Activated naive CD4-positive, alpha-beta T cell treated with anti-CD3 and anti-CD28 coated beads, Interleukin-2, amount 10 ng/mL, durations not matched to agents 7 days and 5 days (primary cell): Measurements from ENCODE around the gene KIZ.

Experiments used
- CTCF ChIA-PET: fragments of 350-600 bp; sonication (Branson Sonifier 250); formaldehyde crosslinking; loops from one replicate; lab custom pipeline; 2021; ENCODE audit warnings: antibody characterized with exemption; lab: Charles Lee
- DNase-seq: peaks from one replicate; pipeline ENCODE4 v3.0.0-alpha.2; 2020
- H3K27ac Mint-ChIP-seq: one replicate; pipeline ENCODE4 v1.8.0; 2021; ENCODE audit warnings: mild to moderate bottlenecking, moderate library complexity, mixed read lengths
- H3K27me3 Mint-ChIP-seq: one replicate; pipeline ENCODE4 v1.8.0; 2021; ENCODE audit warnings: mild to moderate bottlenecking, mixed read lengths
- H3K36me3 Mint-ChIP-seq: one replicate; pipeline ENCODE4 v1.8.0; 2021; ENCODE audit warnings: mixed read lengths
- H3K4me1 Mint-ChIP-seq: one replicate; pipeline ENCODE4 v1.8.0; 2021; ENCODE audit warnings: mixed read lengths
- H3K4me3 Mint-ChIP-seq: one replicate; pipeline ENCODE4 v1.8.0; 2021; ENCODE audit warnings: mild to moderate bottlenecking, moderate library complexity, mixed read lengths
- H3K9me3 Mint-ChIP-seq: one replicate; pipeline ENCODE4 v1.8.0; 2021; ENCODE audit warnings: mixed read lengths

KIZ gene

DNA sequence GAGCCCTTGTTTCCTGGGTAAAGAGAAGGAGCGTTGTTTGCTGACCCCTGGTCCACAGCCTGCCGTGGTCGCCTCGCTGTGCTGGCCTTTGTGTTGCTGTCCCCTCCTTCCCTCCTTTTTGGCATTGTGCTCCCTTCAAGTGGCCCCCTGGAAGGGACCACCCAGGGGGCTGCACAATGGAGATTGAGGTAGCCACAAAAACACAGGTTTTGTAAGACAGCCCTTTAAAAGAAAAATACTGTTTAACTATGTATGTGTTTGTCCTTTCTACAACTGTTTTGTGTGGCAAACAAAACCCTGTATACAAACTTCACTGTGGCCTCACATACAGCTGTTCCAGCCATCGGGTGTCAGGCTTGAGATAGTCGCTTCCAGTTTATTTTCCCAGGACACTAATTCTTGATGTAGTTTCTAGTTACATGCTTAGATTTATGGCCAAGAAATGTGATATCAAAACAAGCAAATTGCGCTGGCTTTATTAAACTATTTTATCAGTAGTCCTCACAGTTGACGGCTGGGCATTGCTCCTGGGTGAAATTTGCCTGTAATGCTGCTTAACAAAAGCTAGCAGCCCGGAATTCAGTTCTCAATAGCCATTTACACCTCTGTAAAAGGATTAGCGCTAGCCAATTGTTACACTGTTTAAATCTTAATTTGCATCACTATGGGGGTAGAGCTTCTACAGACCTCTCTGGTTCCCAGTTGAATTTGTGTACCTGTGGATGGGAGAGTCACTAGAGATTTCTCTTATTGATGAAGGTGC, 64.1 kb downstream of the KIZ start:
- Mint-ChIP-seq H3K9me3 (no peaks in the 10 kb centered on the region), H3K27me3 (no peaks in the 10 kb centered on the region), H3K27ac (no peak overlapping the region), H3K36me3 (no peaks in the 10 kb centered on the region), H3K4me3 (no peak overlapping the region), H3K4me1 (no peaks in the 10 kb centered on the region)
- CTCF ChIA-PET = no interaction called here
- DNase-seq = no peak

DNA sequence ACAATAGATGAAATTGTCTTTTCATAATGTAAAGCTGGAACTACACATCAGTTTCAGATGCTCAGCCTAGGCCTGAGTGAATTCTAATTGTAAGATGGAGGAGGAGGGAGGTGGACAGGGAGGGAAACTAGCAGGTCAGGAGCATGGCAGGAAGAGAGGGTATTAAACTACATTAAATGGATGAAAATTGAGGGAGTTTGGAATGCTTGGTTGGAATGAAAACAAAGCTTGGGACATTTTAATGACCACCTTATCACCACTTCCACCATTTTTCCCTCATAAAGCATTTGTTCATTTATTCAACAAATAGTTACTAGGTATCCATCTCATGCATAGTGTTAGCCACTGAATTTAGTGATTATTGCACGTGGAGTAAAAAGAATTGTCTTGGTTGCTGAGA, 65.0 kb downstream of the KIZ start:
- no peak for DNase-seq
- no peaks in the 10 kb centered on the region for H3K27me3 Mint-ChIP-seq
- H3K4me3 Mint-ChIP-seq = no peak overlapping the region
- no peaks in the 10 kb centered on the region for H3K9me3 Mint-ChIP-seq
- no peaks in the 10 kb centered on the region for H3K36me3 Mint-ChIP-seq
- no peak overlapping the region for H3K27ac Mint-ChIP-seq
- no peaks in the 10 kb centered on the region for H3K4me1 Mint-ChIP-seq
- CTCF ChIA-PET = no interaction called here

DNA sequence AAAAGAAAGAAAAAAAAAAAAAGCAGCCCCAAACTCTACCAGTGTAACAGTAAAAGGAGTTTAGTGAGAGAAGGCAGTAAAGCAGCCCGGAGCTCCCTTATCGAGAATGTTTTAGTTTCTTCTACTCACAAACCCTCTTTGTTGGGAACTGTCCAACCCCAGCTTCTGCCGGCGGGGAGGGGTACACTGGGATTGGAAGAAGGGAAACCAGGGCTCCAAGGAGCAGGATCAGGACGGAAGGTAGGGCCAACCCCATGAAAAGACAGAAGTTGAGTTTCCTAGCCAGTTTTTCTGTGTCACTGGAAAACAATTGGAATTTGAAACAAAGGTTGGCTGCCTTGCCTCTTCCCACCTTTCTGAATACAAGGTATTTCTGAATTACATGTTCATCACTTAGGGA, 66.0 kb downstream of the KIZ start:
- no peaks in the 10 kb centered on the region for H3K36me3 Mint-ChIP-seq
- no peak for DNase-seq

DNA sequence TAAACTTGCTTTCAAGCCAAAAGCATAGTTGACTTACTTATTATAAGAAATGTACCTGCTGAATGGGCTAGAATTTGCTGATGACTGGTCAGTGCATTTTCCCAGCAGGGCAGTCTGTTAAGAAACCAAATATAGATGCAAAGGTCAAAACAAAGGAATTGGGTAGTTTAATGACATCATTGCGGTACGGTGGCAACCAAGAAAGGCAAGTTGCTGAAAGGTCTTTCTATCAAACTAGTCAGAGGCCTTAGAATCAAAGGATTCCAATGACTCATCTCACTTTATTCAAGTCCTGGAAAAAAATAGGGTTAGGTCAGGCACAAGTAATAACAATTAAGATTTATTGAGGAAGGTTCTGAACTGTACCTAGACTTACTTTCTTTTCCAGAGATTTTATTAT, 76.4 kb downstream of the KIZ start:
- H3K36me3 Mint-ChIP-seq = no peaks in the 10 kb centered on the region
- no peak for DNase-seq
- no peaks in the 10 kb centered on the region for H3K4me1 Mint-ChIP-seq
- CTCF ChIA-PET = interaction anchor here (0.6 kb wide), 1 partner anchor 55 kb away, joined by 3 read pairs; no protein-coding TSS in a partner anchor
- H3K4me3 Mint-ChIP-seq = no peak overlapping the region
- H3K9me3 Mint-ChIP-seq = no peaks in the 10 kb centered on the region
- H3K27ac Mint-ChIP-seq = no peak overlapping the region
- H3K27me3 Mint-ChIP-seq = no peaks in the 10 kb centered on the region

More for the DNA sequence above, 66.0 kb downstream of the KIZ start:
- Mint-ChIP-seq H3K4me3 (no peak overlapping the region), H3K9me3 (no peaks in the 10 kb centered on the region), H3K27ac (no peak overlapping the region), H3K27me3 (no peaks in the 10 kb centered on the region), H3K4me1 (no peaks in the 10 kb centered on the region)
- CTCF ChIA-PET = no interaction called here

DNA sequence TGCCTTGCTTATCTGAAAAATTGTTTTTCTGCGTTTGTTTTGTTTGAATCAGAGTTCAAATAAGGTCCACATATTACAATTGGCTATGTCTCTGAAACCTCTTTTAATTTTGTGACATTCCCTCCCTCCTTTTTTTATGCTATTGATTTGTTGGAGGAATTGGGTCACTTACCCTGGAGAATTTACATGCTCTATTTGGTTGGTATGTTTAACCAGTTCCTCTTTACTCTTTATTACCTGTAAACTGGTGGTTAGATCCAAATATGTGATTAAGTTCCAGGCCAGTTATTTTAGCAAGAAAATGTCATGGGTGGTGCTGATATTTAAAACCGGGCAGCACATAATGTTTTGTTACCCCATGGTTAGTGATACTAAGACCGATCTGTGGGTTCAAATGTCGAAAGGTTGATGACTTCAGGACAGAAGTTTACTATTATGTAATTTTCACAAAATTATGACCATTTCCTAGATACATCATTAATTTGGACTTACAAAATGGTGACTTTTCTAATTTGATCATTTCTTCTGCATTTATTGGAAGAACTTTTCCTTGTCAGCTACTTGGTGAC, 77.3 kb downstream of the KIZ start:
- H3K4me3 Mint-ChIP-seq = no peak overlapping the region
- CTCF ChIA-PET = no interaction called here

DNA sequence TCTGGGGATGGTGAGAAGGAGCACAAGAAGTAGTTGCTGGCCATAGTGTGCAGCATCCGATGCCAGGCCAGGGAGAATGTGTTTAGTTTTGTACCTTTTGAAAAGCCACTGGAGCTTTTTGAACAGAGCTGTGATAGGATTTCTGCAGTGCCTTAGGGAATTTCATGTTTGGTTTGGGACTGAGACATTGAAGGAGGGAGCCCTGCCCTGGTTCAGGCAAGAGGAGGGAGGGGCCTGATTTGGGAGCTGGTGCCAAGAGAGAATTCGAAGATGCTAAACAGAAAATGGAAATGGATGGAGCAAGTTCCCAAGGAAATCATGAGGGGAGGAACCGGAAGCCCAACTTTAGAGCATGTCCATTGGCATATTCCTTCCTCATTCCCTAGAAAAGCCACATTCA, 80.7 kb downstream of the KIZ start:
- Mint-ChIP-seq H3K36me3 (no peaks in the 10 kb centered on the region), H3K27ac (no peak overlapping the region), H3K4me3 (no peak overlapping the region), H3K9me3 (no peaks in the 10 kb centered on the region), H3K4me1 (no peaks in the 10 kb centered on the region), H3K27me3 (no peaks in the 10 kb centered on the region)
- CTCF ChIA-PET = no interaction called here
- no peak for DNase-seq

More for the DNA sequence above, 77.3 kb downstream of the KIZ start:
- H3K27me3 Mint-ChIP-seq = no peaks in the 10 kb centered on the region
- H3K4me1 Mint-ChIP-seq = no peaks in the 10 kb centered on the region
- DNase-seq = no peak
- H3K27ac Mint-ChIP-seq = no peak overlapping the region
- H3K36me3 Mint-ChIP-seq = no peaks in the 10 kb centered on the region
- H3K9me3 Mint-ChIP-seq = no peaks in the 10 kb centered on the region

DNA sequence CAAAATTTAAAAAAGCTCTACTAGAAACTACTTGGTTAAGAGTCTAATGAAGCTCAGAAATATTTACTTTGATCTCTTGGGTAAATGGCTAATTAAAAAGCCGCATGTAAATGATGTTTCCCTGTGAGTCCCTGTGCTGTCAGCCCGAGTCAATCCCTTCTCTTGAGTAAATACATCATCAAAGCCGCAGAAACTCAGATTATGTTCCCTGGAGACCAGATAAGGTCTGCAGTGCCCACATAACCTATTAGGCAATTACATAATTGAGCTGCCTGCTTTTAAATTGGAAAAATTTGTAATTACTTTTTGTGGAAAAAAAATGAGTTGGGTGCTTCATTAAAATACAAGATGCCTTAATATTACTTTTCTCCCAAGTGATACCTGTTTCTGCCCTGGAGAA, 83.1 kb downstream of the KIZ start:
- Mint-ChIP-seq H3K27ac (no peak overlapping the region), H3K4me3 (no peak overlapping the region), H3K4me1 (no peaks in the 10 kb centered on the region), H3K27me3 (no peaks in the 10 kb centered on the region), H3K9me3 (no peaks in the 10 kb centered on the region), H3K36me3 (no peaks in the 10 kb centered on the region)
- CTCF ChIA-PET = no interaction called here
- no peak for DNase-seq

DNA sequence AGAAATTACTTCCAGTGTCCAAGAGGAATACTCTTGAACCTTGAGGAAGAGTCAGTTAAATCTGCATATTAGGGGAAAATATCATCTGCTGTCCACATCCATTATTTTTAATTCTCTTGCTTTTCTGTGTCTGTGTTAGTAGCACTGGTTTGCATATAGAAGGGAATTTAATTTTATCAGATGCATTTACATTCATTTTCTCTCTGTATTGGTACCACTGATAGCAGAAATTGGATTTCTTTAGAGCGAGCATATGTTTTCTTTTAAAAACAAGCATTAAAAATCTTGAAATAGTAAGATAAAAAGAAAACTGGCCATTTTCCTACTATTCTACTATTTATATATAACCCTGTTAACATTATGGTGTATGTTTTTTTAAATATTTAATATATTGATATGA, 83.8 kb downstream of the KIZ start:
- DNase-seq = no peak
- Mint-ChIP-seq H3K36me3 (no peaks in the 10 kb centered on the region), H3K27me3 (no peaks in the 10 kb centered on the region), H3K4me1 (no peaks in the 10 kb centered on the region), H3K9me3 (no peaks in the 10 kb centered on the region), H3K4me3 (no peak overlapping the region), H3K27ac (no peak overlapping the region)
- CTCF ChIA-PET = no interaction called here

DNA sequence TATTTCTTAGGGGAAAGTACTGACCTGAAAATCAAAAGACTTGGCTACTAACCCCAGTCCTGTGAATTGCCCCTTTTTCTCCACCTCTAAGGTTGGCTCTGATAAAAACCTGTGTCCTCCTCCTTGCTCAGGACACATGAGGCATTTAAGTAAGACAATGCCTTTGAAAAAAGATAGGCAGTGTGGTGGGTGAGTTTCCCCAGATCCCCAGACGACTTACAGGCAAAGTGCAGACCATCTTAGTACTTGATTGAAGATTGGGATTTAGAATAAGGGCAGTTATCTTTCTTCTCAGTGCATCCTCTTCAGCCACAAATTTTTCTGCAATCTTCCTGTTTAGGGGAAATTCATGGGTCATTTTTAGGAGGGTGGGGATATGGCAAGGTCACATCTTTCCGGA, 87.8 kb downstream of the KIZ start:
- DNase-seq = no peak
- Mint-ChIP-seq H3K9me3 (no peaks in the 10 kb centered on the region), H3K4me1 (no peaks in the 10 kb centered on the region), H3K27ac (no peak overlapping the region), H3K4me3 (no peak overlapping the region), H3K36me3 (no peaks in the 10 kb centered on the region), H3K27me3 (no peaks in the 10 kb centered on the region)
- CTCF ChIA-PET = no interaction called here

DNA sequence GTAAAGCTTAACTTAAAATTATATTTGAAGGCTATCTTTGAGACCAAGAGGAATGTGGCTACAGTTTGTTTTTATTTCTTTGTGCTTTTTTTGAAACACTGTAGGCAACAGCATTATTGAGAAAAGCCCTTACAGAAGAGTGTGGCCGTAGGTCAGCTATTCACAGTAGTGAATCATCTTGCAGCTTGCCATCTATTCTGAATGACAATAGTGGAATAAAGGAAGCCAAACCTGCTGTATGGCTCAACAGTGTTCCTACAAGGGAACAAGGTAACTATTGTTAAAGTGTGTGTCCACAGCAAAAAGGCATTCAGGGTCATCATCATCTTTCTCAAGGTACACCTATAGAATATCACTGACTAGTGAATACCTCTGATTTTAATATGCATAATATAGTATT, 88.5 kb downstream of the KIZ start:
- Mint-ChIP-seq H3K36me3 (no peaks in the 10 kb centered on the region), H3K4me3 (no peak overlapping the region), H3K27ac (no peak overlapping the region), H3K9me3 (no peaks in the 10 kb centered on the region), H3K4me1 (no peaks in the 10 kb centered on the region), H3K27me3 (no peaks in the 10 kb centered on the region)
- CTCF ChIA-PET = no interaction called here
- DNase-seq = no peak

DNA sequence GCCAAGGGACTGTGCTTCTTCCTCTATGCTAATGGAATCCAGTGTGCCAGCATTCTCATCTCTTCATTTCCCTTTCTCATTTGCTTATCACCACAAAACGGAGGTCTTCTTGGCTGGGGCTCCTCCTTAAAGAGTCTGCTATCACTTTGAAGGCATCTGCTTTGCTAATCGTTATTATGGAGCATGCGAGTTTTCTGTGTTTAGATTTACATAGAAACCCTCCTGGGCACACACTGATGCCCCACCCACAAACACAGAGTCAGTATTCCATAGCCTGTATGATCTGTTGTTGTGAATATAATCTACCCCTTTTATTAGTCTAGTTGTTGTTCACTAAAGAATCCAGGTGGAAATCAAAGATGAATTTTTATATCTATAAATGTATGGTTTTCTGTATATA, 93.8 kb downstream of the KIZ start:
- Mint-ChIP-seq H3K9me3 (no peaks in the 10 kb centered on the region), H3K36me3 (no peaks in the 10 kb centered on the region), H3K27me3 (no peaks in the 10 kb centered on the region), H3K4me1 (no peaks in the 10 kb centered on the region), H3K27ac (no peak overlapping the region), H3K4me3 (no peak overlapping the region)
- CTCF ChIA-PET = interaction anchor here (2.7 kb wide), 1 partner anchor 16 kb away, joined by 10 read pairs; no protein-coding TSS in a partner anchor
- no peak for DNase-seq

DNA sequence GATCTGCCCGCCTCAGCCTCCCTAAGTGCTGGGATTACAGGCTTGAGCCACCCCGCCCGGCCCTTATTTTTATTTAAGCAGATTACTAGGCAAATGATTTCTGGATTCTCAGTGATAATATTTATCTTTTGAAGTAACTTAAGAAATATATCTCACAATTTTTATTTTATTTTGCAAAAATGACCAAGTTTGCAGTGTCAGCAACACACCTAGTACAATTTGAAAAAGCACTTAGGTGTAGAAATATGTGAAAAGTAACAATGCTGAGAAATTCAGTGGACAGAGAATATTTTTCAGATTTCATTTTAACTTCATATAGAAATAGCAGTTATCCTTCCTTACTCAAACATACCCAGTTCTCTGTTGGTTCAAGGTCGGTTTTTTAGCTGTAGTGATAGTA, 98.3 kb downstream of the KIZ start:
- CTCF ChIA-PET = interaction anchor here (1.2 kb wide), 1 partner anchor 15 kb away, joined by 3 read pairs; no protein-coding TSS in a partner anchor
- Mint-ChIP-seq H3K9me3 (no peaks in the 10 kb centered on the region), H3K27me3 (no peaks in the 10 kb centered on the region)

DNA sequence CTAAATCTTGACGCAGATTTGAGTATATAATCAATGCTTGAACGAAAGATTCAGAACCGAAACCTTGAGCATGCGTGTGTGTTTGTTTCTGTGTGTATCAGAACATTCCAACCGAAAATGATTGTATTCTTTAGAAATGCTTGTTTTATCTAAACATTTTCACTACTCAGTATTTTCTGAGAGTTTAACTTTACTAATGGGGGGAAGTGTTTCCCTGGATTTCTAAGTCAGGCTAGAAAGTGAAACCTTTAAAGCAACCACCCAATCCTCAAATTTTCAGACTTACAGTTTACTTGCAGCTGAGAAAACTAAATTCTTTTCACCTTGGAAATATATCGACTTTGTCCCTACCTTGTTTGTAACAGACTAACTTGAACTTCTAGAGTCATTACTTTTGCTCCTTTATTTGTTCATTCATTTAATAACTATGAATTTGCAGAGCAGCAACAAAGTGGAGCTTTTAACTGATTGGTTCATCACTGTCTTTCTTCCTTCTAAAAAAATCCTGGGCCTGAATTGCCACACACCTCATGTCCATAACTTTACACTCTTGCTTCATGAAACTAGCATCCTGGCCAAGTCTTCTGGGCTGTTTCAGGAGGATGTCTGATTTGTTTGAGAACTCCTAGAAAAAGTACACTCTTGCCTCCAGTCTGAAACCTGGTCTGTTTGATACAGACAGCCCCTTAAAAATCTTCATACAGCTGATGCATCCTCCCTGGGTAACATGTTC, 99.5 kb downstream of the KIZ start:
- CTCF ChIA-PET = interaction anchor here (1.0 kb wide), 1 partner anchor 10 kb away, joined by 3 read pairs; no protein-coding TSS in a partner anchor
- H3K27me3 Mint-ChIP-seq = no peaks in the 10 kb centered on the region
- no peaks in the 10 kb centered on the region for H3K4me1 Mint-ChIP-seq
- H3K4me3 Mint-ChIP-seq = no peak overlapping the region
- no peak overlapping the region for H3K27ac Mint-ChIP-seq
- no peaks in the 10 kb centered on the region for H3K36me3 Mint-ChIP-seq
- no peaks in the 10 kb centered on the region for H3K9me3 Mint-ChIP-seq
- DNase-seq = no peak

More for the DNA sequence above, 98.3 kb downstream of the KIZ start:
- no peaks in the 10 kb centered on the region for H3K36me3 Mint-ChIP-seq
- no peaks in the 10 kb centered on the region for H3K4me1 Mint-ChIP-seq
- H3K4me3 Mint-ChIP-seq = no peak overlapping the region
- no peak for DNase-seq
- H3K27ac Mint-ChIP-seq = no peak overlapping the region

DNA sequence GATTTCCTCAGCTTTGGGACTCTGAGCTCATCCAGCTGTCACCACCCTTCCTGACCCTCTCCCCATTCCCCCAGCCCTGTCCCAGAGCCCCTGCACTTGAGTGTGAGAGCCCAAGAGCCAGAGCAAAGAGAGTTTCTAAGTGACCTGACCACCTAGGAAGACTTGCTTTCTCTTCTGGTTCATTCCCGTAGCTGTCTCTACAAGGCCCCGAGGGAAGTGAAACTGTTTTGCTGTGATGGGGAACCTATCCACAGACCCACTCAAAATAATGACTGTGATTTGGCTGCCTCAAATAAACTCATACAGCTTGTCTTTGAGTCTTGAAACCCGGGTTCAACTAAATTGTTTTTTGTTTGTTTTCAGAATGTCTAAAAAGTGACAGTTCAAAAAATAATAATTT, 102.6 kb downstream of the KIZ start:
- no peak overlapping the region for H3K27ac Mint-ChIP-seq

More for the DNA sequence above, 102.6 kb downstream of the KIZ start:
- DNase-seq = no peak
- Mint-ChIP-seq H3K4me1 (no peaks in the 10 kb centered on the region), H3K27me3 (no peaks in the 10 kb centered on the region), H3K36me3 (no peaks in the 10 kb centered on the region), H3K4me3 (no peak overlapping the region), H3K9me3 (no peaks in the 10 kb centered on the region)
- CTCF ChIA-PET = interaction anchor here (1.2 to 2.3 kb wide), 2 partner anchors 180 to 276 kb away, joined by 4 to 6 read pairs; no protein-coding TSS in a partner anchor
